Hepatocyte (in vitro differentiated cells): ENCODE results near the gene RPS23.

Experiments used
- EZH2phosphoT487 ChIP-seq: fragments of 200-600 bp; sonication (generic); IDR thresholded peaks from one replicate; pipeline ENCODE4 v1.6.1; 2018; ENCODE audit warnings: antibody characterized with exemption, mild to moderate bottlenecking, low read depth, moderate library complexity; ENCODE audit not compliant: unreplicated experiment, severe bottlenecking
- TF ChIP-seq, protein P1 (sequence below): fragments of 200-600 bp; sonication (generic); IDR thresholded peaks from 2 replicates; pipeline ENCODE4 v1.5.1; 2016; ENCODE audit warnings: antibody characterized with exemption, mild to moderate bottlenecking; ENCODE audit not compliant: poor library complexity

- TF ChIP-seq EZH2phosphoT487, result no peak
- TF ChIP-seq, protein P1, sequence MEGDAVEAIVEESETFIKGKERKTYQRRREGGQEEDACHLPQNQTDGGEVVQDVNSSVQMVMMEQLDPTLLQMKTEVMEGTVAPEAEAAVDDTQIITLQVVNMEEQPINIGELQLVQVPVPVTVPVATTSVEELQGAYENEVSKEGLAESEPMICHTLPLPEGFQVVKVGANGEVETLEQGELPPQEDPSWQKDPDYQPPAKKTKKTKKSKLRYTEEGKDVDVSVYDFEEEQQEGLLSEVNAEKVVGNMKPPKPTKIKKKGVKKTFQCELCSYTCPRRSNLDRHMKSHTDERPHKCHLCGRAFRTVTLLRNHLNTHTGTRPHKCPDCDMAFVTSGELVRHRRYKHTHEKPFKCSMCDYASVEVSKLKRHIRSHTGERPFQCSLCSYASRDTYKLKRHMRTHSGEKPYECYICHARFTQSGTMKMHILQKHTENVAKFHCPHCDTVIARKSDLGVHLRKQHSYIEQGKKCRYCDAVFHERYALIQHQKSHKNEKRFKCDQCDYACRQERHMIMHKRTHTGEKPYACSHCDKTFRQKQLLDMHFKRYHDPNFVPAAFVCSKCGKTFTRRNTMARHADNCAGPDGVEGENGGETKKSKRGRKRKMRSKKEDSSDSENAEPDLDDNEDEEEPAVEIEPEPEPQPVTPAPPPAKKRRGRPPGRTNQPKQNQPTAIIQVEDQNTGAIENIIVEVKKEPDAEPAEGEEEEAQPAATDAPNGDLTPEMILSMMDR, result no peak
Observed at GRCh38 chr5:82295144-82295543, 17.0 kb upstream of the RPS23 start.
